ENCODE measurements around the gene HACL1.

Gene HACL1

GRCh38 chr3:15601399-15602145, at the start of gene HACL1, which contains the start of gene BTD:
Gene HACL1 (minus strand): TSS chr3:15601569. CDS start chr3:15601463, 106 bp downstream.
Gene BTD (plus strand): TSS chr3:15601745. CDS start chr3:15635440, 33,695 bp downstream.
- no peak for DNase-seq

DNA sequence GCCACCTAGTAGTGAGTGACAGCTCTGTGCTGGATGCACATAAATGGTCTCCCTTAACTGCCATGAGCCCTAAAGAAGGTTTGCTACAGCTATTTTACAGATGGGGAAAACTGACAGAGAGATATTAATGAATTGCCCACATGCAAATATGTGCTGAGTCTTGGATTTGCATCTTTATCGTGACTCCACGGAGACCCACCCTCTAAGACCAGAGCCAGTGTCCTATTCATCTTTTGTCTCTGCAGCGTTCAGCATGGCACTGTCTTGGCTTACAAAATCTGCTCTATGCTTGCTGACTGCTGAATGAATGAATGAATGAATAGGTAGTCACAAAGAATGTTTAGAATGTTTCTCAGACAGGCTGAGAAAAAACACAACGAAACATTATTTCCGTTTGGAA, 48.5 kb upstream of the HACL1 start:
- DNase-seq = no peak

DNA sequence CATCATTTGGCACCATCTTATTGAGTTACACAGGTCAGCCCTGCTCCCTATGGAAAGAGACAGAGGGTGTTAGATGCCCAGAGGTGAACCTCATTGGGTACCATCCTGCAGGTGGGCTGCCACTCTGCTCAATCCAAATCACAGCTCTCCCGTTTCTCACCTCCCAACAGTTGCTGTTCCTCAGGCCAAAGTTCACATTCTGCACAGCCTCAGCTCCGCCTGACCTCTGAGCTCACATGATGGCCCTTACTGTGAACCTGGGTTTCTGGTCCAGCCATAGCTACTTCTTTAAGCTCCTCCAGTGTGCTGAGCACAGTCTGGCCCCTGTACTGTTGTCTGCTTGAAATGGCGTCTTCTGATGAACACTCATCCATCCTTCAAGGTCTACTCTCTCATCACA, 48.0 kb upstream of the HACL1 start:
- DNase-seq = no peak

DNA sequence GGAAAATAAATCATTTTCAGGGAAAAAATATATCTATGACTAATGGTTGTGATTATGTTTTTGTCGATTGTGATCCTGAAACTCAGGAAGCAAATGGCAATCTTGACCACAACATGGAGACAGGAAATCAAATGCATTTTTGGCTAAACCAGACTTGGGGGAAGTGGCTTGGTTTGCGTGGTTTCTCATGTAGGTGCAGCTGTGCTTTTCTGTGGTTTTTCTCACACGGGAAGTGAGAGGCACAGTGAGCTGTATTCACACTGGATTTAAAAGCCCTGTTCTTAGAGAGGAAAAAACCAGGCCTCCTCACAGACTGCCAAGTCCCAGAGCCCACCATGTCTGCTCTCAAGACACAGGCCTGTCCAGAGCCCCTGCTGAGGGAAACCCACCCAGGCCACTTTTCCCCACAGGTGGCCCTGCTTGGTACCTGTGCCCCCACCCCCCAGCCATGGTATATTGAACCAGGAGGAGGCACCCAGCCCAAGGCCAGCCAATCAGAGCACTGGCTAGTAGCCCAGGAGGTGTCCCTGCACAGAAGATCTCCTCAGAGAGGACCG, 46.3 kb upstream of the HACL1 start:
- DNase-seq = no peak

GRCh38 chr3:15646851-15647511, 45.6 kb upstream of the HACL1 start:
- no peak for DNase-seq

DNA sequence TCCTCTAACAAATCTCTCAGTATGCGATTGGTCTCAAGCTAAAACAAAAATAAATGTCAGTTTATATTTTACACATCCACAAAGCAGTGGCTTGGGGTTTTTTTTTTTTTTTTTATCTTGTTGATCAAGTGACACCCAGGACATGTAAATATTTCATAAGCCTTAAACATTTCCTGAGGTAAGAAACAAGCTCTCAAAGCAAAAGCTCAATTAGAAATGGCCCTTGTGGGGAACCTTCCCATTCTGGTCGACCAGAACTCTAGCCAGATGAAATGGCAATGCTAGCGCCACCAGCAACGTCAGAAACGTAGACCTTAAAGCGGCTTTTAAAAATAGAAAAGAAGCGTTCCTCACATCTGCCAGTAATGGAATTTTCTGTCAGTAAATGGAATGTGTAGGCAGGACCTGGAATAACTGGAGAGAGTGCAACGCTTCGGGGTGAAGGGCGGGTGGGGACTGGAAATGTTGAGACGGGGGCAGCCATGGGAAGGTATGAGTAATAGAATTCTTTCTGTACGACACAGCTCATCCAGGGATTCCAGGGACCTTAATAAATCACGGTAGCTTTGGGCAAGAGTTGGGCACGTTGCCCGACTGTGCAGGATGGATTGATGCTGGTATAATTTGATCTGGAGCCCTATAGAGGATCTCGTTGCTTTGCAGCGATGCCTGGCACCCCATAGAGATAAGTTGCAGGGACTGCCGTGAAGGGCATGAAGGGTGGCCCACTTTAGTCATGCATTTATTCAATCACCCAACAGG, 44.6 kb upstream of the HACL1 start:
- DNase-seq = no peak

- DNase-seq = no peak
Measured at GRCh38 chr3:15645246-15645645, 43.9 kb upstream of the HACL1 start.

GRCh38 chr3:15638891-15639262, 37.5 kb upstream of the HACL1 start:
- DNase-seq = no peak

- no peak for DNase-seq
Measured at GRCh38 chr3:15638193-15638890, 37.0 kb upstream of the HACL1 start.

DNA sequence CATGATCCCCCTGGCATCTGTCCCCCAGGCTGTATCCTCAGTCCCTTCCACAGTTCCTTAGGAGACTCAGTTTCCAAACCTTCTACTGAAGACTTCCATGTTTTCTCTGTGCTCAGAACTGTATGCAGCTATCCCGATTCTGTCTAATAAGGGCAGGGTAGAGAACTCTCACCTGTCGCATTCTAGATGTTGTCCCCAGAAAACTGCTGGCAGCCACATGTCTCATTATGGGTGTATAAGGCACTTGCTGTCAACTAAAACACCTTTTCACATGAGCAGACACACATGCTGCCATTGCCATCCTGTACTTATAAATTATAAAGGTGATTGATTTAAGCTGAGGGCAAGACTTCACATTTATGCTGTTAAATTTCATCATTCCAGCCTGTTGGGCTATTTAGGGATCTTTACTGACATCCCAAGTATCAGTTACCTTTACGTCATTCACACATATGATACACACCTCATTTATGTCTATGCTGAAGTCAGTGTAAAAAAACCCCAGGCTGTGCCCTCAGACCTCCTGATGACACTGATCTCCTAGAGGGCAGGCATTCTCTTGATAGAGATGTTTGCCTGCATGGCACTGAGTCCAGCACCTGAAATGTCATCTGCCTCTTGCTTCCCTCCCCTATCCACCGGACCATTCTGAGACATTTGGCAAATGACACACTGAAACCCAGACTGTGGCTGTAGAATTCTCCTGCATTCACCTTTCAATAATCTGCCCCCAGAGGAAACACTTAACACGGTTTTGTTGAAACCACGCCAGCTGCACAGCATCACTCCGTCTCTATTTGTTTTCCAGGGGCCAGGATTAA, 36.0 kb upstream of the HACL1 start:
- DNase-seq = no peak

- no peak for DNase-seq
Measured at GRCh38 chr3:15636028-15636709, 34.8 kb upstream of the HACL1 start.

- no peak for DNase-seq
Measured at GRCh38 chr3:15635121-15635661, 33.8 kb upstream of the HACL1 start.

DNA sequence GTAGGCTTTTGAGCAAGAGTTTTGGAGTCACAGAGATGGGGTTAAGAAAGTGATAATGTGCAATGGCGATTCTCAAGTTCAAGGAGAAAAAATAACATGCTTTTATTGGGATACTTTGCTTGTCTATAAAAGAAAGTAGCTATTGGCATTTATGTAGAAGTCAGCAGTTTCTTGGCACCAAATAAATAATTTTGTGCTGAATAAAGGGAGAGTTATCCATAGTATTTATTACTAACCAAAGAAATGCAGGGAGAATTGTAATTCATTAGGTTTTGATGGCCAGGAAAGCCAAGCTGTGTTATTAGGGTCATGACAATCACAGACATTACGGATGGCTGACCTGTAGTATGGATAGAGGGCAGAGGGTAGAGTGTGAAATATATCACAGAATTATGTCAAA, 33.3 kb upstream of the HACL1 start:
- DNase-seq = no peak

- no peak for DNase-seq
Measured at GRCh38 chr3:15633766-15634598, 32.6 kb upstream of the HACL1 start.

DNA sequence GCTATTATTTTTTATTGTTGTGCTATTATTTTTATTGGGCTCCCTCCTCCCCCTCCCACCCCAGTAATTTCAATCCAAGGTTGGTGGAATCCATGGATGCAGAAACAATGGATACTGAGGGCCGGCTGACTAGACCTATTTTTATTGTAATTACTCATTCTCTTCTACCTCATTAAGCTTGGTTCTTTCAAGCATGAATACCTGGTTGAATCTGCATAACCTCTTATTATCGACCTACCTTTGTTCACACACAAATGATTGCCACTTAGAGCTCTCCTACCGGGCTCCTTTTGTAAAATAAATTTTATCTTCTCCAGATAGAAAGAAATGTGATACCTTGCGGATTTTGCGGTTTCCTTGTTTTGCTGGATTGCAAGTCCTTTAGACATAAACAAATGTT, 31.8 kb upstream of the HACL1 start:
- DNase-seq = no peak

DNA sequence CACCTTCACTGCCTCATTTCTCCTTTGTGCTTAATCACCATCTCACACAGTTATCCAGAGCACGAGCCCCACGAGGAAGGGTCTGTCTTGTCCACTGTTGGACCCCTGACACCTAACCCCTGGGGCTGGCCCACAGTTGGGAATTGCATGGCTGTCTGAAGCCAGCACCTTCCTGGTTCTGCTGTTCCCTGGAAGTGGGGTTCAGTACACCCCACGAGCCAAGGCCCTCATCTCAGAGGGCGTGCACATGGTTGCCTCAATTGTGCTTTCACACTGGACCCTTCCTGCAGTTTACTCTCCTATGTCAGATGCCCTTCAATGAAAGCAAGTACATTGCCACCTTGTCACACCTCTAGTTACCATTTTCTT, 30.8 kb upstream of the HACL1 start:
- no peak for DNase-seq

GRCh38 chr3:15631426-15632211, 30.2 kb upstream of the HACL1 start:
- DNase-seq = no peak

GRCh38 chr3:15630646-15631350, 29.4 kb upstream of the HACL1 start:
- DNase-seq = no peak
